IPS-18a (cell line): ENCODE data around the gene ADAMTS12.

Experiments
- H3K27ac ChIP-seq: one replicate; pipeline ENCODE4 v1.5.1; 2013; ENCODE audit warnings: low read length
- H3K27me3 ChIP-seq: one replicate; pipeline ENCODE4 v1.6.1; 2013; ENCODE audit warnings: mild to moderate bottlenecking, low read length; ENCODE audit not compliant: control insufficient read depth, insufficient read depth
- H3K36me3 ChIP-seq: one replicate; pipeline ENCODE4 v1.6.1; 2013; ENCODE audit warnings: low read depth, low read length; ENCODE audit not compliant: control insufficient read depth
- H3K4me1 ChIP-seq: one replicate; pipeline ENCODE4 v1.6.1; 2013; ENCODE audit warnings: low read depth, low read length; ENCODE audit not compliant: control insufficient read depth
- H3K4me3 ChIP-seq: one replicate; pipeline ENCODE4 v1.5.1; 2013; ENCODE audit warnings: low read length
- H3K9ac ChIP-seq: one replicate; pipeline ENCODE4 v1.6.1; 2013; ENCODE audit warnings: mild to moderate bottlenecking, low read length, moderate library complexity
- H3K9me3 ChIP-seq: one replicate; pipeline ENCODE4 v1.6.1; 2013; ENCODE audit warnings: low read depth, low read length; ENCODE audit not compliant: control insufficient read depth

ADAMTS12 gene

DNA sequence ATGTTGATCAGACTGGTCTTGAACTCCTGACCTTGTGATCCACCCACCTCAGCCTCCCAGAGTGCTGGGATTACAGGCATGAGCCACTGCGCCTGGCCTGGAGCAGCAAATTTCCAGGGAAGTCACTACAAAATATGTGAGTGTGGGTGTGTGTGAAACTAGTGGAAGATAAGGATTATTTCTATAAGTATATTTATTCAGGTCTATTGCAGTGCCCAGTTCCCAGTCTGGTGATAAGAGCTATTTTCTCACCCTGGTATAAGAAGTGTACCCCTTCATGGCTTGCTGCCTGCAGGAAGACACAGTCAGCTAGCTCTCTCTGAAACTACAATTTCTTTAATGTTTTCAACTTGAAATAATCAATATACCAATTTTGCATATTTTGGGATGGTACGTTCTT, 414.0 kb downstream of the ADAMTS12 start:
- Histone ChIP-seq H3K4me1 (peaks cover 17% of the 10 kb centered on the region), H3K4me3 (no peak overlapping the region), H3K27me3 (no peaks in the 10 kb centered on the region), H3K9ac (no peak overlapping the region), H3K36me3 (peaks cover 29% of the 10 kb centered on the region), H3K27ac (no peak overlapping the region), H3K9me3 (no peaks in the 10 kb centered on the region)

DNA sequence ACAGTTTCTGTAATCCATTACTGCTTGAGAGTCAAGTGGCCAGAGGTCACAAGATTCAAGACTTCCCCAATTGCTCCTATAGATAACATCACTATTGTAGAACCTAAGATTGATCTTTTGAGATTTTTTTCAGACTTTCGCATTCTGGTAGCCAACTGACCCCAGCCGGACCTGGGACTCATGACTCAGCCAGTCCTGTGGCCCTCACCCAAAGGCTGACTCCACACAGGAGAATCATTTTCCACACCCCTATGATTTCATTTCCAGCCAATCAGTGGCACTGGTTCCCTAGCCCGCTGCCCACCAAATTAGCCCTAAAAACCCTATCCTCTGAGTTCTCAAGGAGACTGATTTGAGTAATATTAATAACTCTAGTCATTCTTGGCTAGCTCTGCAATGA, 414.8 kb downstream of the ADAMTS12 start:
- no peaks in the 10 kb centered on the region for H3K9me3 ChIP-seq
- no peak overlapping the region for H3K9ac ChIP-seq
- H3K36me3 ChIP-seq, result peaks cover 33% of the 10 kb centered on the region
- H3K27ac ChIP-seq, result no peak overlapping the region
- no peak overlapping the region for H3K4me3 ChIP-seq
- no peaks in the 10 kb centered on the region for H3K27me3 ChIP-seq
- H3K4me1 ChIP-seq, result peaks cover 17% of the 10 kb centered on the region

- no peak overlapping the region for H3K27ac ChIP-seq
- H3K4me1 ChIP-seq, result peaks cover 17% of the 10 kb centered on the region
- no peaks in the 10 kb centered on the region for H3K27me3 ChIP-seq
- no peaks in the 10 kb centered on the region for H3K9me3 ChIP-seq
- no peak overlapping the region for H3K9ac ChIP-seq
- peaks cover 44% of the 10 kb centered on the region for H3K36me3 ChIP-seq
- no peak overlapping the region for H3K4me3 ChIP-seq
Measured at GRCh38 chr5:33475706-33476105, 416.1 kb downstream of the ADAMTS12 start.

DNA sequence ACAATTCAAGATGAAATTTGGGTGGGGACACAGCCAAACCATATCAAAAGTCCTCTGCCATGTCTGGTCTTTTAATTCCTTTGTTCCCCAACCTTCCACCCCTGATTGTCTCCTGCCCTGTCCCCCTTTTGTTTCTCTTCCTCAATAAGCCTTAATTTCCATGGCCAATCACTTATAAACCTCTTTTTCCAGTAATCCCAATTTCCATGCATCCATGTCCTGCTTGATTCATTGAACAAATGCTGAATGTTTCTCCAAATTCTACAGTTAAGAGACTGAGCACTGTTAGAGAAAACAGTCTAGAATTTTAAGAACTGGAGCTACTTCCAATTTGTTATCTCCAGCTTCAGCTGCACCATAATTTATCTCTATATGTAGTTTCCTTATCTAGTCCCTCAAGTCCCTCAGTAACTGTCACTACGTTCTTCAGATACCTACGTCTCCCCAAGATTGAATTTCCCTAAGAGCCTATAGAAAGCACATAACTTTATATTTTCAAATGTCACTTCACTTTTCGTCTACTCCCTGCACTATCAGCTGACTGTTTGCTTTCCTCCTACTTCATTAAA, 416.8 kb downstream of the ADAMTS12 start:
- Histone ChIP-seq H3K36me3 (peaks cover 51% of the 10 kb centered on the region), H3K27ac (no peak overlapping the region)

GRCh38 chr5:33474004-33474403, 417.8 kb downstream of the ADAMTS12 start:
- Histone ChIP-seq H3K4me1 (peaks cover 17% of the 10 kb centered on the region), H3K36me3 (peaks cover 61% of the 10 kb centered on the region), H3K9ac (no peak overlapping the region), H3K27me3 (no peaks in the 10 kb centered on the region), H3K4me3 (no peak overlapping the region), H3K27ac (no peak overlapping the region), H3K9me3 (no peaks in the 10 kb centered on the region)

More for the DNA sequence above, 416.8 kb downstream of the ADAMTS12 start:
- Histone ChIP-seq H3K9me3 (no peaks in the 10 kb centered on the region), H3K9ac (no peak overlapping the region), H3K27me3 (no peaks in the 10 kb centered on the region), H3K4me3 (no peak overlapping the region), H3K4me1 (peaks cover 17% of the 10 kb centered on the region)
